Activated T-helper 9 cell treated with anti-CD3 and anti-CD28 coated beads, Interleukin-2, amount 50 U/mL, for 16 hours (primary cell): ENCODE measurements around the gene SRRT.
"Not testable (repeated sequence)": the region's sequence is repeated elsewhere in the genome, so short reads cannot be mapped to it uniquely, and the experiment has no call there.

ENCODE experiments used
- DNase-seq: peaks from one replicate; pipeline ENCODE4 v3.0.0-alpha.2; 2020; ENCODE audit warnings: low read depth

The SRRT gene

GRCh38 chr7:100874577-100875355 is at the start of gene SRRT:
SRRT (plus strand) TSS chr7:100875103; CDS start chr7:100875591, 488 bp downstream.
- DNase-seq = peak; percentile 98

GRCh38 chr7:100825215-100825671 is 49.7 kb upstream of the SRRT start:
- no peak for DNase-seq

- no peak for DNase-seq
Measured at GRCh38 chr7:100825751-100826513, 49.0 kb upstream of the SRRT start.

- DNase-seq = no peak
Measured at GRCh38 chr7:100826514-100827329, 48.2 kb upstream of the SRRT start.

- no peak for DNase-seq
Measured at GRCh38 chr7:100827330-100828226, 47.3 kb upstream of the SRRT start, which contains the start of gene EPHB4. EPHB4 (minus strand) TSS chr7:100827523; CDS start chr7:100827030, 493 bp downstream.

GRCh38 chr7:100829150-100829716 is 45.7 kb upstream of the SRRT start:
- DNase-seq = no peak

GRCh38 chr7:100830396-100830795 is 44.5 kb upstream of the SRRT start:
- DNase-seq = no peak

- DNase-seq = no peak
Measured at GRCh38 chr7:100832281-100832633, 42.6 kb upstream of the SRRT start.

GRCh38 chr7:100835903-100836811 is 38.7 kb upstream of the SRRT start:
- no peak for DNase-seq

GRCh38 chr7:100836812-100837098 is 38.1 kb upstream of the SRRT start:
- no peak for DNase-seq

GRCh38 chr7:100837099-100837836 is 37.6 kb upstream of the SRRT start:
- DNase-seq = peak; percentile 62

GRCh38 chr7:100839361-100839760 is 35.5 kb upstream of the SRRT start:
- no peak for DNase-seq

- no peak for DNase-seq
Measured at GRCh38 chr7:100840470-100841100, 34.3 kb upstream of the SRRT start.

- DNase-seq = no peak
Measured at GRCh38 chr7:100847360-100847759, 27.5 kb upstream of the SRRT start.

GRCh38 chr7:100852048-100852872 is 22.6 kb upstream of the SRRT start, which contains the start of gene SLC12A9:
SLC12A9 (plus strand) TSS chr7:100852713; CDS start chr7:100854198, 1,485 bp downstream.
- DNase-seq = peak; percentile 79

- DNase-seq = no peak
Measured at GRCh38 chr7:100854146-100854895, 20.6 kb upstream of the SRRT start.

- not testable (repeated sequence) for DNase-seq
Measured at GRCh38 chr7:100854899-100855298, 20.0 kb upstream of the SRRT start.
